ENCODE data around the gene USP14. TPM values are rescaled to one million over a fixed set of nuclear protein-coding genes. Genes with fewer than 3 reads are reported as not detected.
A peak's percentile ranks its signal among the peaks of the same experiment; 100 is the strongest.

USP14 gene
- polyA plus RNA-seq, 6 donors from 2014 or later: 11.4 to 32.9 (median 25.6) TPM

GRCh38 chr18:260547-260946, 102.2 kb downstream of the USP14 start:
- no peak for DNase-seq
- ATAC-seq (ENCODE audit: low read depth in 2 of 2): no peak
- H3K27ac Mint-ChIP-seq: no peak overlapping the region
- no peaks in the 10 kb centered on the region for H3K27me3 Mint-ChIP-seq
- no peaks in the 10 kb centered on the region for H3K9me3 Mint-ChIP-seq
- H3K4me1 Mint-ChIP-seq: peaks cover 0 to 8% (median 7%) of the 10 kb centered on the region in 3 donors
- H3K36me3 Mint-ChIP-seq: peaks cover 30 to 33% of the 10 kb centered on the region in 2 donors
- no peak overlapping the region for H3K4me3 Mint-ChIP-seq

- no peaks in the 10 kb centered on the region for H3K9me3 Mint-ChIP-seq
- peak overlapping the region in 1 of 6 donors; percentile 9 for H3K27ac Mint-ChIP-seq
These were observed 103.2 kb downstream of the USP14 start for GRCh38 chr18:261398-262073.

More at GRCh38 chr18:261398-262073, 103.2 kb downstream of the USP14 start:
- peaks cover 9 to 14% (median 12%) of the 10 kb centered on the region in 3 donors for H3K4me1 Mint-ChIP-seq
- H3K36me3 Mint-ChIP-seq: peaks cover 25 to 28% of the 10 kb centered on the region in 2 donors
- peak overlapping the region in 2 of 8 donors; percentile 6 to 18 for H3K4me3 Mint-ChIP-seq
- H3K27me3 Mint-ChIP-seq: no peaks in the 10 kb centered on the region
- no peak for ATAC-seq (ENCODE audit: low read depth in 2 of 2)
- DNase-seq: no peak

Other genes with a start within 250 kb of the USP14 start
- 1 to 10 TPM in 1 of 6 donors, under 1 TPM in 2, not detected in 3; 0.23 to 1.5 (median 0.54) TPM for gene TUBB8B, start 108.9 kb upstream of the USP14 start, polyA plus RNA-seq (ENCODE audit: low read depth in 6 of 6)
- gene THOC1, start 109.5 kb downstream of the USP14 start, polyA plus RNA-seq (ENCODE audit: low read depth in 6 of 6): 10 to 100 TPM; 10.6 to 23.6 (median 18.1) TPM